NCI-H2107 (cell line): Measurements from ENCODE around the gene NDST3.

ENCODE experiments used
- DNase-seq: peaks from one replicate; lab custom pipeline; 2025; lab: John Stamatoyannopoulos, UW

Gene NDST3

DNA sequence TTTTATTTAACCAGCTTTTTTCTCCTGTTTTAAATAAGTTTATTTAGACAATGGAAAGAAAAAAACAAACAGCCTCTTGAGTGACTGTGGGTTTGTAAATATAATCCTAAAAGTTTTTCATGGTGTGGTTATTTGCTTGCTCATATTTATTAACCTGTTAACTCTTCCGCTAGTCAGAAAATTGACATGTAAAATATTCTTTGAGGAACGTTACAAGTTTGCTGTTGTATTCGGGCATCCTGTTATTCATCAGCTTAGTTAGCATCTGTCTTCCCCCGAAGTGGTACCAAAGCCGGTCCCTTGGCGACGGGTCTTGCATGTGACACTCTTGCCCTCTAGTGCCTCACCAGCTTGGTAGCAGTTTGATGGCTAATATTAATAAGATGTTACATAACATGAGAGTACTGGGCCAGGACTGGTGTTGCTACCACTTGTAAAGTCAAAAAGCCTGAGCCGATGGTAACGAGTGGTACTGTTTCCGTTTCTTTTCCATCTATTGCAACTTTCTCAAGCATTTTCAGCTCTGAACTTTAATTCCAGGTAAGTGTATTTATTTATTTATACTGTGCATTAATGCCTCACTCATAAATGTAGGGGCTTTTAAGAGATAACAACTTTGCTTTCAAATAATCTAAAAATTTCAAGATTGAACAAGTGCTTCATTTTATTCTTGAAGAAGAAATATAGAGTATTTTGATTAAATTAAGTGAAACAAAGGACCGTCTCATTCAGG is at the start of gene NDST3:
NDST3 (plus strand) TSS at position 434 of the 733 bp plus-strand sequence. CDS start 19,425 bp downstream, outside the sequence.
- DNase-seq = no peak

DNA sequence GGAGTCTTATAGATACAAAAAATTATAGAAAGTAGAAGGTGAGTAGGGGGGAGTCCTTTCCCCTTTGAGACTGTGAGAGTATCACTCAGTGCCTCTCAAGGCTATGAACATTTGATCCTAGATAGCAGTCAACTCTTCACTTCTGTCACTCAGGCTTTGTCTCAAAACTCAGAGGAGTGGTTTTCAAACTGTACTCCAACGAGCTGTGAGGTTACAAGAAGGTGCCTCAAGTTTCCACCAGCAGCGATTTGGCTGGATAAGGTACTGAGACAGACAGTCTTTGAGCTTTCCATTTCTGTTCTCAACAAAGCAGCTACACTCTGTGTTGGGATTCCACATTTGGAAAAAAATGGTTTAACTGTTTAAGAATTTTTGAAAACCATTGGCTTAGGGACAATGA is 48.0 kb upstream of the NDST3 start:
- DNase-seq = no peak

DNA sequence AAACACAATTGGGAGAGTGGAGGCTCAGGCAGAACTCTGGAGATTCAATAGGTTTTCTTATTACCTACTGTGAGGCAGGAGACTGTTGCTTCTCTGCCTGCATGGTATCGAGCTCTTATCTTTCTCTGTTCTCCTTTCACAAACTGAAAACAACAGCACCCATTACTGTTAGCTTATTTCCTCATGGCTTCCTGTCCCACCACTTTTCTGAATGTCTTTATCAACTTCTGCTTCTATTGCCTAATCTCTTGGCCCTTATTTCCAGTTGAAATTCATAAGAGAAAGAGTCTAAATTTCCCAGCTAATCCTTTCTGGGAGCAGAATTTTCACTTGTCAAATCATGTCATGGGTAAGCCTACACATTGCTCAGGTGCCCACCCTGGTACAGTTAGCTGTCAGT is 46.8 kb upstream of the NDST3 start:
- no peak for DNase-seq

DNA sequence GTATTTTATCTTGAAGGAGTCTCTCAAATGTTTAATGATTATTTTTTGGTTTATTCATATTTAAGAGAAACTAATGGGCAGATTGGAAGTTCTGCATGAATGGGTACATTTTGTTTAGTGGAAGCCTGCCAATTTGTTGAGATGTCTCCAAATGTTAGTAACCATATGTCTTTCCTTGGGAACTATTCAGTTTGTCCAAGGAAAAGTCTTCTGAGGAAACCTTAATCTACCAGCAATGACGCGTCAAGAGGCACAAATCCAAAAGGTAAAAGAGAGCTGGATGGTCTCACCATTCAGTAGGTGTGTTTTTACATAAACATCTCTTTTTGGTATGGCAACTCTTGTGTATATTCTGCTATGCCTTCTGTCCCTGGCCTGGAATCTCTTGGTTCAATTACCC is 37.4 kb upstream of the NDST3 start:
- DNase-seq = no peak

- no peak for DNase-seq
These were observed 30.2 kb upstream of the NDST3 start for GRCh38 chr4:118004088-118004487.

DNA sequence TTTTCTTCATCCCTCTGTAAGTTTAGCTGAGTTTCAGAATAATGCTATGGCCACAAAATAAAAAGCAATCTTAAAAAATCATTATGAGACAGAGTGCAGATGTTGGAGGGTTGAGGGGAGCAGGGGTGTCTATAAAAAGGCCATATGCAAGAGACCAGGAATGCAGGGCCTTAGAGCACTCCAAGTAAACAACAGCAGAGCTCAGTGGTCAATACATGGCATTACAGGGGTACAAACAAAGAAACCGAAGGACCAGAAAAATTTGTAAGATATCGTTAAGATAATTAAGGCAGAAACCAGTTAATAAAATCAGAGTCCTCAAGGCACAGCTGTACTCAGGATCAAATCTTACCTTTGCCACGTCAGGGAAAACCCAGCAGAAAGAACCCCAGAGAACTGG is 28.4 kb upstream of the NDST3 start:
- no peak for DNase-seq

DNA sequence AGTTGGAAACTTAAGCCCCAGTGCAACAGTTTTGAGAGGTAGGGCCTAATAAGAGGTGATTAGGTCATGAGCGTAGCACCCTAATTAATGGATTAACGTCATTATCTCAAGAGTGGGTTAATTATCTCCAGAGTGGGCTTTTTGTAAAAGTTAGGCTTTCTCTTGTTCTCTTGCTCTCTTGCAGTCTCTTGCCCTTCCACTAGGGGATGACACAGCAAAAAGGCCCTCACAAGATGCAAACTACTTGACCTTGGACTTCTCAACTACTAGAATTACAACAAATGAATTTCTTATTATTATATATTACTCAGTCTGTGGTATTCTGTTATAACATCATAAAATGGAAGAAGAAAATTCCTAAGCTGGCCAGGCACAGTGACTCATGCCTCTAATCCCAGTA is 22.1 kb upstream of the NDST3 start:
- no peak for DNase-seq

DNA sequence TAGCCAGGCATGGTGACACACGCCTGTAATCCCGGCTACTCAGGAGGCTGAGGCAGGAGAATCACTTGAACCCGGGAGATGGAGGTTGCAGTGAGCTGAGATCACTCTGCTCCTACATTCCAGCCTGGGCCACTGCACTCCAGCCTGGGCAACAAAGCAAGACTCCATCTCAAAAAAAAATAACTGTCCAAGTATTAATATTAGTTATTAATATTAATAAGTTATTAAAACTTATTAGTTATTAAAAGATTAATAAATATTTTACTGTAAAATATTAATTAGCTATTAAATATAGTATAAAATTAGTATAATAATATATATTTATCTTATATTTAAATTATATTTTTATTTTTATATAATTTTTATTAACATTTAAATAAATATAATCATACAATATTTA is 19.5 kb upstream of the NDST3 start:
- no peak for DNase-seq

- DNase-seq = no peak
These were observed 15.7 kb upstream of the NDST3 start for GRCh38 chr4:118018381-118019145.

DNA sequence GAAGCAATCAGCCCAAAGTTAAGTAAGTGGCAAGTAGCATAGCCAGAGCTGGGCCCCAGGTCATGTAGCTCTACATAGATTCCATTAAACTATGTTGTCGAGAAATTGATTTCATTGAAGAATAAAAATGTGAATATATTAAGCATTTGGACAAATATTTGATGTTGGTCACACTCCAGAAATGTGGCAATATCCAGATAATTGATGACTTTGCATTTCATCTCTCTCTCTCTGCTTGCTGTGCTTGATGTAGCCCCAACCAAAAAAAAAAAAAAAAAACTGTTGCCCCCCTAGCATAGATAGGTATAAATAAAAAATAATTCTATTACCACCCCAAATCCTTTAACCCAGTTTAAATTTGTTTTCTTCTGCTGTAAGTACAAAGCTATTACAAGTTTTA is 7.5 kb upstream of the NDST3 start:
- no peak for DNase-seq

- no peak for DNase-seq
These were observed 5.1 kb upstream of the NDST3 start for GRCh38 chr4:118029224-118029623.

DNA sequence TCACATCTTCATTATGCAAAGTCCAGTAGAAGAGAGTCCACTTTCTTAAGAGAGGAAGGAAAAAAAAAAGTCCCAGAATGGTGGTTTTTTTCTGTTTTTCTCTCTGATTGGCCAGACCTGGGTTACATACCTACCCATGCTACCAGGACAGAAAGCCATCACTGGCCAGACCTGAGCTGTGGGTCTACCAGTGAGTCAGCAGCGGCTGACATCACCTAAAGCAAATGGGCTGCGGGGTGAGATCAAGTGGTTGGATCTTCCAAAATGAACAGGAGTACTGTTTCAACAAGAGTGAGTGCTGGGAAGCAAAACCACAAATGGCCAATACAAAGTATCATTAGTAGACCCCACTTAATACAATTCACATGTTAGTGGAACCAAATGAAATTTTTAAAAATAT is 1.6 kb upstream of the NDST3 start:
- no peak for DNase-seq

DNA sequence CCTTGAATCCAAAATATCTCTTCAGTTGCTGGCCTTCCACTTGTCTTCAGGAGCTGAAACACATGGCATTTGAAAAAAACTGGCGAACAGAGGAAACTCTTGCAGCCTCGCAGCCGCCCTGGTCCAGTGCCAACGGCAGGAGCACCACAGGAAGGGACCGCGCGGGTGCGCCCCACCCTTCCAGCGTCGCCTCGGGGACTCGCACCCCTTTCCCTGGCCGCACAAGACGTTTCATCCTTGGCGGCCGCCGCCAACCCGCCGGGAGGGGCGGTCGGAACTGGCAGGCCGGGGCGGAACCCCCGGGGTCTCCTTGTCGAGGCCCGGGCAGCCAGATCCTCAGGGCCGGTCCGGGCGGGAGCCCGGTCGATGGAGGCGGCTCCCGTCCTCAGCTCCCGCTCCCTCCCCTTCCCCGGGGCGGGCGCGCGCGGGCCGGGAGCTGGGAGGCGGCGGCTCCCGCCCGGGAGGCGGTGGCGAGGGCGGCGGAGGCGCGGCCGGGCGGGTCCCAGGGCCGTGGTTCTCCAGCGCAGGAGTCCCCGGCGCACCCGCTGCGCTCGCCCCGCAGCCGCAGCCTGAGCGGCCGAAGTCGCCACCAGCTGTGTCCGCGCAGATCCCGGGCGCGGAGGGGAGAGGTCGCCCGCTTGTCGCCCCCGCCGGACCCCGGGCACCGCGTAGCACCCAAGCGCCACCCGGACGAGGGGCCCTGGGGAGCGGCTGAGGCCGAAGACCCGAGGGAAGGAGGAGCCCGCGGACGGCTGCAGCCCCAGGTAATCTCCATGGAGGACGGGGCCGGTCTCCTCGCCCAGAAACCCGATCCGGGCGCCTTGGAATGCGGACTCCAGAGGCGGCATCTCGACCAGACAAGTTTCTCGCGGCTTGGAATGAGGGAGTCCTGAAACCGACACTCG is 886 bp upstream of the NDST3 start:
- no peak for DNase-seq

- DNase-seq = no peak
These were observed 1.0 kb downstream of the NDST3 start for GRCh38 chr4:118035309-118035708.

- no peak for DNase-seq
These were observed 2.0 kb downstream of the NDST3 start for GRCh38 chr4:118036336-118036735.

GRCh38 chr4:118037955-118038354 is 3.7 kb downstream of the NDST3 start:
- DNase-seq = no peak

DNA sequence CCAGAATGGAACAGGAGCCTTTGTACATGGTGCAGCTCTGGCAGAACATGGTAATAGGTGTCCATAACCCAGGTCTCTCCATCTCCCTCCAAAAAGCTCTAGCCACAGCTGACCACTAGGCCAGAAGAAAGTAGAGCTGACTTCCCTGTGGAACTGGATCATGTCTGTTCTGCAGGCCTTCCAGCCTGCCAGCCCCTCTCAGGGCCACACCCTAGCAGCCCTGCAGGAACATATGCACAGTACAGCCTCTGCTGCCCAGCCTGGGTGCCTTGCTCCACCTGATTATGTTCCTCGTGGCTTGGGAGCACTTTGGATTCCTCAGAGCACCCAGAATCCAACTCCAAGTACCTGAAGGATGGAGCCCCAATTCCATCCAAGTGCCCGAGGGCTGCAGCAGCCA is 12.0 kb downstream of the NDST3 start:
- DNase-seq = no peak

DNA sequence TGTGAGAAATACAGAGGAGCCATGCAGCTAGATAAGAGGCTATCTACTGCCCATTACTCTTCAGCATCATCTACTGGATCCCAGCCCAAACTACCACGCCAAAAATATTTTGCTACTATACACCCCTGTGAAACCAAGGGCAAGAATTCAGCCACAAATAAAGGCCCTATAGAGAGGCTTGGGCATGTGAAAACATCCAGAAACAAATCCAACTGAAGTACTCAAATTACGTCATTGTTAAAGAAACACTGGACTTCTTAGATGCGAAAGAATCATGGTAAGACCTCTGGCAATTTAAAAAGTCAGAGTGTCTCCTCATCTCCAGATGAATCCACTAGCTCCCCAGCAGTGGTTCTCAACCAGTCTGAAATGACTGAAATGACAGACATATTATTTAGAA is 12.8 kb downstream of the NDST3 start:
- DNase-seq = no peak

DNA sequence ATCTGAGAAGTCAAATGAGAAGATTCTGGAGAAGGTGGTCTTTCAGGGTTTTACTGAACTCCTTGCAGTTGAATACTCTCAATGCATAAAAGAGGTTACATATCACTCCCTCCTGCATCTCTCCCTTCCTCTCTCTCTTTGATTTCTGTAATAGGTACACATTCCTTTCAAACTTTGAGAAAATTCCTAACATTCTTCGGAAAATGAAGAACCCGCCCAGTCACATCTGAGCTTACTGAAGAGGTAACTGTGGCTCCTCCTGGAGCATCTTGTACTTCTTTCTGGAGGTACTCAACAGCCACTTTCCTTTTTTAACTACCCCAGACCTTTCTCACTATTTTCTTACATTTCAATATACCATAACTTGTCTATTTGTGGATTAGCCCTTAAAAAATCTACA is 24.7 kb downstream of the NDST3 start:
- DNase-seq = no peak

- no peak for DNase-seq
These were observed 25.1 kb downstream of the NDST3 start for GRCh38 chr4:118059397-118059796.

DNA sequence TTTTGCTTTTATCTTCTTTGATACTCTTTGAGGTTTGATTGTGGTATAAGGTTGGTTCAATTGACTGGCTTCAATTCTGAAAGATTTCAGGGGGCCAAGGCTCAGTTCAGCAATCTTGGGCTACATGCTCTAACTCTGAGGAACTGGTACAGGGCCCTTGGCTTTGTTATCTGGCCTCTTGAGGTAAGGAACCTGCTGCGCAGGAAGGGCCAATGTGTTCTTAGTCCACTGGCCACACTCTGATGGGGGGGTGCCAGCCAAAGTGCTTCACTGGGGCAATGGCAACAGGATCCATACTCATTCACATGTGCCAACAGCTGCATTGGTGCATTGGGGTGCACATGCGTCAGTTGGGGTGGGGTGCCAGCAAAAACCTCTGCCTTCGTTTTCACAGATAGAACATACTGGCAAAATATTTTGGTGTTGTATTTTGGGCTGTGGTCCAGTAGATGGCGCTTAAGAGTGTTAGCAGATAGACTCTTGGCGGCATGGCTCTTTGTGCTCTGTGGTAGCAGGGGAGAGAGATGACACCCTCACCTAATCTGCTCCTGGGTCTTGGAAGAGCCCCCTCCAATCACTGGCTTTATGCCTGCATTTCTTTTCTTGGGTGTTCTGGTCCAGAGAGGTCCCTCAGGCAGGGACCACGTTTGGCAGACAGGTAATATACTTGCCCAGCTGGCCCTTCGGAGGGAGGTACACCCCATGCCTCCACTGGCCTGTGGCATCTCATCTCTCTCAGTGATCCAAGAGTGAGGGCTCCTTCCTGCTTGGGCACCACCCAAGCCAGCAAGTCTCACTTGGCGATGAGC is 42.9 kb downstream of the NDST3 start:
- no peak for DNase-seq

GRCh38 chr4:118077767-118078105 is 43.5 kb downstream of the NDST3 start:
- DNase-seq = no peak
